ENCODE data around the gene BTBD9. TPM values are rescaled to one million over a fixed set of nuclear protein-coding genes. Genes with fewer than 3 reads are reported as not detected.

Gene BTBD9
- total and polyA plus RNA-seq, 9 of the 15 experiments (the other 6 are each of a cell fraction or from before 2014, with no cell fraction given), result 0.08 to 1.6 (median 0.58) TPM

GRCh38 chr6:38493931-38494547 lies 145.7 kb downstream of the BTBD9 start (continued):
- TF ChIP-seq MNT (conservative IDR thresholded peaks at IDR 0.05) (0 out of 4 replicates have a peak, but pooled peaks of 1 of the 2 experiments have one; percentile 14), CEBPB (tag; IDR thresholded peaks at IDR 0.05) (no peak), MCM5 (IDR thresholded peaks at IDR 0.05; ENCODE audit: low read depth) (no peak), BCOR (IDR thresholded peaks at IDR 0.05) (no peak), E4F1 (CRISPR knock-in tag; IDR thresholded peaks at IDR 0.05; ENCODE audit: borderline replicate concordance) (0 out of 2 replicates have a peak, but pooled peaks have one; percentile 1), RBM25 (IDR thresholded peaks at IDR 0.05; ENCODE audit: low read depth, low read length, severe bottlenecking) (peak; percentile 14), STAG1 (CRISPR knock-in tag; IDR thresholded peaks at IDR 0.05; ENCODE audit: borderline replicate concordance) (peak; percentile 60; the same call in 1 of the 2 replicates)
